OCI-M1 (cell line): Measurements from ENCODE around the gene PFN3.

Experiments
- DNase-seq: peaks from one replicate; lab custom pipeline; 2025; lab: John Stamatoyannopoulos, UW

PFN3 gene

GRCh38 chr5:177359860-177360259 is 40.6 kb downstream of the PFN3 start:
- DNase-seq = no peak

GRCh38 chr5:177359451-177359851 is 41.0 kb downstream of the PFN3 start:
- DNase-seq = no peak

GRCh38 chr5:177358370-177358819 is 42.1 kb downstream of the PFN3 start:
- DNase-seq = no peak

- peak; percentile 87 for DNase-seq
Measured at GRCh38 chr5:177357459-177358351, 42.8 kb downstream of the PFN3 start, which contains the start of gene RGS14. TSS of gene RGS14 (plus strand) at chr5:177357924. CDS start at chr5:177358025, 101 bp downstream.

- no peak for DNase-seq
Measured at GRCh38 chr5:177357146-177357458, 43.4 kb downstream of the PFN3 start.

- no peak for DNase-seq
Measured at GRCh38 chr5:177356746-177357145, 43.7 kb downstream of the PFN3 start.

GRCh38 chr5:177355868-177356168 is 44.6 kb downstream of the PFN3 start:
- peak; percentile 51 for DNase-seq

- DNase-seq = no peak
Measured at GRCh38 chr5:177355162-177355867, 45.1 kb downstream of the PFN3 start.

- no peak for DNase-seq
Measured at GRCh38 chr5:177354711-177355110, 45.8 kb downstream of the PFN3 start.

GRCh38 chr5:177354256-177354655 is 46.2 kb downstream of the PFN3 start:
- no peak for DNase-seq

GRCh38 chr5:177353093-177353492 is 47.4 kb downstream of the PFN3 start:
- no peak for DNase-seq

GRCh38 chr5:177351392-177352329 is 48.8 kb downstream of the PFN3 start, which contains the start of gene LMAN2:
TSS of gene LMAN2 (minus strand) at chr5:177351668. CDS start at chr5:177351647, 21 bp downstream.
- DNase-seq = peak; percentile 95

GRCh38 chr5:177350776-177351391 is 49.6 kb downstream of the PFN3 start:
- no peak for DNase-seq
